NCI-H774 (cell line): Measurements from ENCODE around the gene KIF12.
"Not testable (repeated sequence)": the region's sequence is repeated elsewhere in the genome, so short reads cannot be mapped to it uniquely, and the experiment has no call there.

Experiments
- DNase-seq: peaks from one replicate; lab custom pipeline; 2025; lab: John Stamatoyannopoulos, UW

KIF12 gene

GRCh38 chr9:114084282-114085073 is 14.6 kb downstream of the KIF12 start:
- DNase-seq = no peak

- DNase-seq = no peak
Observed at GRCh38 chr9:114083666-114084065, 15.4 kb downstream of the KIF12 start.

- DNase-seq = not testable (repeated sequence)
Observed at GRCh38 chr9:114082763-114083412, 16.2 kb downstream of the KIF12 start.

- peak; percentile 73 for DNase-seq
Observed at GRCh38 chr9:114082017-114082762, 16.9 kb downstream of the KIF12 start.

GRCh38 chr9:114081441-114082016 is 17.6 kb downstream of the KIF12 start:
- DNase-seq = no peak

- DNase-seq = no peak
Observed at GRCh38 chr9:114080773-114081440, 18.2 kb downstream of the KIF12 start.

- DNase-seq = no peak
Observed at GRCh38 chr9:114080195-114080772, 18.8 kb downstream of the KIF12 start.

GRCh38 chr9:114078781-114079156 is 20.3 kb downstream of the KIF12 start:
- DNase-seq = no peak

GRCh38 chr9:114078021-114078780 is 20.9 kb downstream of the KIF12 start, which contains the start of gene AMBP:
Gene AMBP (minus strand): TSS chr9:114078300. CDS start chr9:114078209, 91 bp downstream.
- no peak for DNase-seq

GRCh38 chr9:114077162-114077837 is 21.8 kb downstream of the KIF12 start:
- DNase-seq = no peak

GRCh38 chr9:114076237-114077161 is 22.6 kb downstream of the KIF12 start:
- DNase-seq = no peak

GRCh38 chr9:114075602-114076001 is 23.5 kb downstream of the KIF12 start:
- DNase-seq = no peak

- DNase-seq = no peak
Observed at GRCh38 chr9:114072184-114073140, 26.6 kb downstream of the KIF12 start.

- no peak for DNase-seq
Observed at GRCh38 chr9:114071197-114071795, 27.8 kb downstream of the KIF12 start.

GRCh38 chr9:114070188-114071103 is 28.6 kb downstream of the KIF12 start:
- DNase-seq = no peak

- no peak for DNase-seq
Observed at GRCh38 chr9:114069476-114070187, 29.5 kb downstream of the KIF12 start.
